GDM1 (cell line): ENCODE data around the gene NLN.
"Not testable (repeated sequence)": the region's sequence is repeated elsewhere in the genome, so short reads cannot be mapped to it uniquely, and the experiment has no call there.

Experiments
- DNase-seq: peaks from one replicate; lab custom pipeline; 2025; lab: John Stamatoyannopoulos, UW

NLN gene

GRCh38 chr5:65772963-65773362 is 51.0 kb downstream of the NLN start:
- not testable (repeated sequence) for DNase-seq

DNA sequence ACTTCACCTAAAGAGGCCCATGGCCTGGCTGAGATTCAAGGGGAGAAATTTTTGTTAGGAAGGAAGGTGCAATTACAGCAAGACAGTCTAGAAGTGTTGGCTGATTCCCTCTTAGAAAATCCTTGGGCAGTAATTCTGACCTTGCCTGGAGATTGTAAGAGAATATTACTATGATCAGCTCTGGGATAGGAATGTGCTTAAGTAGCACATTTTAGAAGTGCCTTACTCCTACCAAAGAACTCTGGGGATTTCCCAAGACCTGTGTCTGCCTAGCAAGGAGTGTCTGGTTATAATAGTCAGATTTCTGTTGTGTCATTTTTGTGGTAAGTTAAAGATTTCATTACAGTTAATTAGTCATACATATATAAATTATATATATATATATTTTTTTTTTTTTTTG is 52.3 kb downstream of the NLN start:
- no peak for DNase-seq

GRCh38 chr5:65775476-65775875 is 53.5 kb downstream of the NLN start:
- DNase-seq: no peak

DNA sequence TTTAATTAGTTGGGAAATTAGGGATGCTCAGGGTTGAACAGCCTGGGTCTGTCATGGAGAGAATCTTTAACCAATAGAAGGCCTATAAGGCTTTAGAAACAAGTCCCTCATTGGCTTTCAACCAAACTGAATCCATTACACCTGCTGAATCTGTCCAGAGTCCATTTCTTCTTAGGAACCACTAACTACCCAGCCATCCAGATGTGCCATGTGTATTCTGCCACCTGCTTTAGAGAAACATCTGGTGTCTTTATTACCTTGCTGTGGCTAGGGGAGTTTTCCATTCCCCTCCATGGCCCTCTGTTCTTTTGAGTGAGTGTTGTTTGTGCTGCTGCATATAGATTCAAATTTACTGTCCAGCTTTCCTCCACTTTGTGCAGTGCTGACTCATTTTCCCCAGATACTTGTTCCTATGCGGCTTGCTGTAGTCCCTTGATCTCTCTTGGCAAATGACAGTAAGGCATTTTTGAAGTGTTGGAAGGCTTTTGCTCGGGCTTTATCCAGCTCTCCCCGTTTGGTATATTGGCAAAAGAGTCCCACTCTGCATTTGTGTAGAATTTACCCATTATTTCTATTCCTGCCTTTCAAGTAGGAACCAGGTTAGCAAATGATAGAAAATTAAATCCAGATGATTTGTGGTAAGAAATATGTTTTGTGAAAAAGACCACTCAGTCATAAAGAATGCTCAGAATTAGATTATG is 54.6 kb downstream of the NLN start:
- no peak for DNase-seq

GRCh38 chr5:65778126-65778525 is 56.1 kb downstream of the NLN start:
- DNase-seq: no peak

GRCh38 chr5:65779643-65780042 is 57.6 kb downstream of the NLN start:
- DNase-seq: no peak

DNA sequence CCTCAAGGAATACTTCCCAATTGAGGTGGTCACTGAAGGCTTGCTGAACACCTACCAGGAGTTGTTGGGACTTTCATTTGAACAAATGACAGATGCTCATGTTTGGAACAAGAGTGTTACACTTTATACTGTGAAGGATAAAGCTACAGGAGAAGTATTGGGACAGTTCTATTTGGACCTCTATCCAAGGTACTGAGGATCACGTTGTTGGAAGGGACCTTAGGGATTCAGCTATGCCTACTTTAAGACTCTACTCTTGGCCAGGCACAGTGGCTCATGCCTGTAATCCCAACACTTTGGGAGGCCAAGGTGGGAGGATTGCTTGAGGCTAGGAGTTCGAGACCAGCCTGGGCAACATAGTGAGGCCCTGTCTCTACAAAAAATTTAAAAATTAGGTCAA is 66.3 kb downstream of the NLN start:
- not testable (repeated sequence) for DNase-seq

- DNase-seq: peak; percentile 40
Measured at GRCh38 chr5:65790371-65791163, 68.6 kb downstream of the NLN start.

GRCh38 chr5:65791712-65792673 is 70.0 kb downstream of the NLN start:
- DNase-seq: no peak

DNA sequence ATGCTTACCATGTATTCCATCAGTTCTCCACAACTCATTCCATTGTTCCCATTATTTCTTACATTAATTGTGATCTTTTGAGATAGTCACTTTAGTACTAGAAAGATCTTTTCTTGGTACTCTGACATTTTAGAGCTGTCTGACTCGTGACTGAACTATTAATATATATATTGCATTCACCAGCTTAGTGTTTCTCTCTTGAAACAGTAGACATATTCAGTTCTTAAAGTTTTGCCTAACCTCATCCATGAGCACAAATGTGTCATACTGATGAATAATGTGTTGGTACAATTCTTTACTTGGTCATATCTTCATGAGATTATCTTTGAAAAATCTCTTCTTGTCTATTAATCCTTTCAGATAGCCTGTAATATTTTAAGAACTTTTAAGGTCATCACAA is 74.3 kb downstream of the NLN start:
- DNase-seq: no peak

DNA sequence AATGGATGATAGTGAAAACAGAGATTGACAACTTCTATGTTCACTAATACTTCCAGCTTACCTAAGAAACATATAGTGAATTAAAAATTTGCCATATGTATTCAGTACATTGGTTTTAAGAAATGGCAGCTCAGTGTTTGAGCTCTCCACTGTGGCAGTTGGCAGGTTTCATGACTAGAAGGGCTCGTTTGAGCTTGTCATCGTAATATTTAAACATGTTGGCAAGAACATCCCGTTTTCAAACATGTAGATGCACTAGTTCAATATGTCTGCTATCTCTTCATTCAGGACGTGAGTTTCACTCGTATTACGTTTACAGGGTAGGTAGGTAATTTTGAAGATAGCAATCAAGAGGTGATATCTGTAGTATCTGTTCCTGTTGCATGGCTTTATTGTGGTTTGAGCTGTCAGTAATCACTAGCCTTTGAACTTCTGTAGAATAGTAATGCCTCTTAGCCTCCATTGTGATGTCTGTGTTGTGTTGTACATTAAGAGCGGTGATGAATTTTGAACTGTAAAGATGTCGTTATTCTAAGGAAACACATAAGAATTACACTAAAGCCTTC is 74.8 kb downstream of the NLN start:
- DNase-seq: no peak

DNA sequence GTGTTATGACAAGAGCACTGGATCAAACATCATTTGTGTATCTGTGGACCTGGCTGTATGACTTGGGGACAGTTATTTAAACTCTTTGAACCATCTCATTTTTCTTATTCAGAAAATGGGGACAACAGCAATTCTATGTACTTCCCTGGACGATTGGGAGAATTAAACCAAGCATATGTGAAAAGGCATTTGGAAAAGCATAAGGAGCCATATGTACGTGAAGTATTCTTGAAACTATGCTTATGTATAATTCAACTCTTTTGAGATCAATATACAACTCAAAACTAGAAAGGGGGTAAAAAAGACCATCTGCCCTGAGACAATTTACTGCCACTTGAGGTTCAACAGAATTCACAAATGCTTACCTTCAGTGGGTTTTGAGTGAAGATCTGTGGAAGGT is 75.5 kb downstream of the NLN start:
- DNase-seq: no peak

DNA sequence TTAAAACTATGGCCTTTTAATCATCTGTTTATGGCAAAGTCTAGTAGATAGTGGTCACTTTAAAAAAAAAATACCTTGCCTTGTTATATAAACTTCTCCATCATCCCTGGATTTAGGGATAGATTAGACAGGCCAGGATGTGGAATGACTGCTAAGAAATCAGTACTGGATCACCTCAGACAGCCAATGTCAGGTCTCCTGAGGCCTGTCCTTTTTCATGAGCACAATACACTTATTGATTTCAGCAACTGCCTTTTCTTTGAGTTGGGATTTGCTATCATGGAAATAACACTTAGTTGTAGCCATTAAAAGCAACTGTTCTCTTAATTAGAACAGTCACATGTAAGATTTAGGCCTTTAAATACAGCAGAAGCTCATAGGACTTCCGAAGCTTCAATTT is 77.9 kb downstream of the NLN start:
- no peak for DNase-seq

- DNase-seq: no peak
Measured at GRCh38 chr5:65800775-65801174, 78.8 kb downstream of the NLN start.

DNA sequence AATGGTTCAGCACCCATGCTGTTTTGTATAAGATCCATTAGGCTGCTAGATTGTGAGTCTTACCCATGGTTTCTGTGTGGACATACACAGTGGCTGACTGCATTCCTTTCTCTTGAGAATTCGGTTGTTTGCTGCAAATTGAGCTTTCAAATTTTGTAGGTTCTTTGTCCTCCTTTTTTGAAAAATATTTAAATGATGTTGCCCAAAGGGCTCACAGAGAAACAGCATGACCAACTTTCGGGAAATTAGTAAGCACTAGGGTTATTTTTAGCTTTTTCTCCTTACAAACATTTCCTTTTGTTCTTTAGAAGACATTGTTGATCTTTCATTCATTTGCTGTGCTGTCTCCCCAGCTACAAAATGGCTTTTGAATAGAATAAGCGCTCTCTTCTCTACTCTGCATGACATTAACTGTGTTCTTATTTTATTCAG is 79.4 kb downstream of the NLN start:
- no peak for DNase-seq

GRCh38 chr5:65802080-65802479 is 80.1 kb downstream of the NLN start:
- no peak for DNase-seq

DNA sequence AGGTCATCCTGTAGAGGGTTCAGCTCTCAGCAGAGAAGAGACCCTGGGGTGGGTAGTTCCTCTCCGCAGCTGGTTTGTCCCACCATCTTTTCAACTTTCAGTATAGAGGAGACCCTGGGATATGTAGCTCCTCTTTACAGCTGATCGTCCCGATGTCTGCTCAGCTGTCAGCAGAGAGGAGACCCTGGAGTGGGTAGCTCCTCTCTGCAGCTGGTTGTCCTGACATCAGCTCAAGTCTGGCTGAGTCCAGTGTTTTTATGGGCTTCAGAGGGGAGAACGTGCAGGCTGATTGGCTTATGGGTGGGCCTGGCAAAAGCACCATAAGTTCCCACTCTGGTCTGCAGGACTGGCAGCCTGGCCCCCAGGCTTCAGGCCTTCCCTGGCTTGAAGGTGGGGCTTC is 80.8 kb downstream of the NLN start:
- no peak for DNase-seq

DNA sequence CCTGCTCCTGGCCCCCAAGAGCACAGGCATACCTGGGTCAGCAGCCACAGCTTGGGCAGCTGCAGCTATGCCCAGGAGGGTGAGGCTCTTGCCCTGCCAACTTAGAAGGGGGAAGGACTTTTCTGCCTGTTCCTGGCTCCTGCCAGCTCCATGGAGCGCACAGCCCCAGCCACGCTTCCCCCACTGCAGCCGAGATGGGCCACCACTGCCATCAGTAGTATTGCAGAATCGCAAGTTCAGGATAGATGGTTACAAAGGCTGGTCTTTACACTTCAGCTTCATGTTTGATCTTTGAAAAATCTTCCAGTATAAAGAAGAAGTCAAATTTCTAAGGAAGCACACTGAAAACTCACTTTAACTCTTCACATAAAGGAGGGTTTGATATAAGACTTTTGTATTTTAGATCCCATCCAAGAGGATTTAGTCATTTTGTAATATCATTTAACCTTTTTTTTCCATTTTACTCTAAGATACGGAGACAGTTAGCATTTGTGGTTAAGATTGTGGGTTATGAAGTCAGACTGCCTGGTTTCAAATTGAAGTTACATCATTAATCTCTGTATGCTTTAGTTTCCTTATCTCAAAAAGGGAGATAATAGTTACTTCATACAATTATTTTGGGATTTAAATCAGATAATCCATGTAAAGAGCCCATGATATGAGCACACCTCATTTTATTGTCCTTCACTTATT is 81.8 kb downstream of the NLN start:
- DNase-seq: no peak

DNA sequence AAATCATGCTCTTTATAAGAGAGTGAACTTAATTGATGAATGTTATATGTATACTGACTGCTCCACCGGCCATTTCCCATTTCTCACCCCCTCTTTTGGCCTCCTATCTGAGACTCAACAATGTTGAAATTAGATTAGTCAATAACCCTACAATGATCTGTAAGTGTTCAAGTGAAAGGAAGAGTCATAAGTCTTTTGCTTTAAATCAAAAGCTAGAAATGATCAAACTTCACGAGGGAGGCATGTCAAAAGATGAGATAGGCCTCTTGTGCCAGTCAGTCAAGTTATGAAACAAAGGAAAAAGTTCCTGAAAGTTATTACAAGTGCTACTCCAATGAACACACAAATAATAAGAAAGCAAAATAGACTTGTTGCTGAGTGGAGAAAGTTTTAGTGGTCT is 83.1 kb downstream of the NLN start:
- no peak for DNase-seq

- not testable (repeated sequence) for DNase-seq
Measured at GRCh38 chr5:65807494-65807893, 85.5 kb downstream of the NLN start.

DNA sequence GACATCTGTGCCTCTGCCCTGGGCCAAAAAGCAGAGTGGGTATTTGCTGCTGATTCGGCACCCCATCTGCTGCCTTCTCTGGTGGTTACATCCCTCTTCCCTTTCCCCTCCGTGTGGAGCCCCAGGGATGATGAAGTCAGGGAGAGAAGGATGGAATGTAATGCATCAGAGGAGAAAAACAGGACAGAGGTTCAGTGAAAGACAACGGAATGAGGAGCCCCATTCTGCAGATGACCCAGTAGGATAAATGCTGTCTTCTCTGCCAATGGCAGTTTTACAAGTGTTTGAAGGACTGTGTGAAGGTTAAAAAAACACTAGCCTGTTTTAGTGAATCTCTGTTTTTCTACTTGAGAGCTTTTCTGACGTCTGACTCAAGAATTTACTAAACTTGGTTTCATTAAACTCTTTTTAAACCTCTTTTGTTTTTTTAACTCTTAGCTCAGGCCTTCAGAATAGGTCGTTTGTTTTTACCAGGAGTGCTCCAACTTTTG is 86.3 kb downstream of the NLN start:
- no peak for DNase-seq
